ENCODE results near the gene B4GALT6.

The B4GALT6 gene

GRCh38 chr18:31592506-31593157 lies 91.7 kb downstream of the B4GALT6 start:
- no peak for FAIRE-seq
- TF ChIP-seq POLR2A (IDR thresholded peaks at IDR 0.05; ENCODE audit: low read depth, low read length), result no peak
- no peak for DNase-seq (ENCODE audit: insufficient read length, low spot score)

GRCh38 chr18:31591628-31592027 lies 92.8 kb downstream of the B4GALT6 start, which contains the start of gene TTR:
TTR (plus strand) TSS chr18:31591877; CDS start chr18:31591903, 26 bp downstream.
- FAIRE-seq (no peak), DNase-seq (ENCODE audit: insufficient read length, low spot score) (no peak)
- no peak for TF ChIP-seq POLR2A (IDR thresholded peaks at IDR 0.05; ENCODE audit: low read depth, low read length)

GRCh38 chr18:31591113-31591512 lies 93.3 kb downstream of the B4GALT6 start:
- TF ChIP-seq POLR2A (IDR thresholded peaks at IDR 0.05; ENCODE audit: low read depth, low read length), result no peak
- no peak for FAIRE-seq
- no peak for DNase-seq (ENCODE audit: insufficient read length, low spot score)

GRCh38 chr18:31590570-31590969 lies 93.8 kb downstream of the B4GALT6 start:
- FAIRE-seq, result no peak
- DNase-seq (ENCODE audit: insufficient read length, low spot score), result no peak
- TF ChIP-seq POLR2A (IDR thresholded peaks at IDR 0.05; ENCODE audit: low read depth, low read length), result no peak

- DNase-seq (ENCODE audit: insufficient read length, low spot score) (no peak), FAIRE-seq (no peak)
- TF ChIP-seq POLR2A (IDR thresholded peaks at IDR 0.05; ENCODE audit: low read depth, low read length), result no peak
Observed at GRCh38 chr18:31587529-31587928, 96.9 kb downstream of the B4GALT6 start.

- DNase-seq (ENCODE audit: insufficient read length, low spot score) (no peak), FAIRE-seq (no peak)
- no peak for TF ChIP-seq POLR2A (IDR thresholded peaks at IDR 0.05; ENCODE audit: low read depth, low read length)
Observed at GRCh38 chr18:31586616-31587015, 97.8 kb downstream of the B4GALT6 start.

- FAIRE-seq, result no peak
- DNase-seq (ENCODE audit: insufficient read length, low spot score), result no peak
- no peak for TF ChIP-seq POLR2A (IDR thresholded peaks at IDR 0.05; ENCODE audit: low read depth, low read length)
Observed at GRCh38 chr18:31585991-31586390, 98.4 kb downstream of the B4GALT6 start.

- TF ChIP-seq POLR2A (IDR thresholded peaks at IDR 0.05; ENCODE audit: low read depth, low read length), result no peak
- no peak for DNase-seq (ENCODE audit: insufficient read length, low spot score)
- no peak for FAIRE-seq
Observed at GRCh38 chr18:31583185-31583854, 101.1 kb downstream of the B4GALT6 start.

- DNase-seq (ENCODE audit: insufficient read length, low spot score) (peak; percentile 23), FAIRE-seq (peak; percentile 33)
- TF ChIP-seq POLR2A (IDR thresholded peaks at IDR 0.05; ENCODE audit: low read depth, low read length), result no peak
Observed at GRCh38 chr18:31581498-31582197, 102.7 kb downstream of the B4GALT6 start.

- FAIRE-seq, result no peak
- TF ChIP-seq POLR2A (IDR thresholded peaks at IDR 0.05; ENCODE audit: low read depth, low read length), result no peak
- DNase-seq (ENCODE audit: insufficient read length, low spot score), result no peak
Observed at GRCh38 chr18:31579375-31579774, 105.0 kb downstream of the B4GALT6 start.

- DNase-seq (ENCODE audit: insufficient read length, low spot score) (no peak), FAIRE-seq (no peak)
- no peak for TF ChIP-seq POLR2A (IDR thresholded peaks at IDR 0.05; ENCODE audit: low read depth, low read length)
Observed at GRCh38 chr18:31578126-31578525, 106.3 kb downstream of the B4GALT6 start.

GRCh38 chr18:31577195-31577594 lies 107.2 kb downstream of the B4GALT6 start:
- FAIRE-seq, result no peak
- no peak for TF ChIP-seq POLR2A (IDR thresholded peaks at IDR 0.05; ENCODE audit: low read depth, low read length)

GRCh38 chr18:31576670-31577069 lies 107.7 kb downstream of the B4GALT6 start:
- DNase-seq (ENCODE audit: insufficient read length, low spot score) (no peak), FAIRE-seq (no peak)
- no peak for TF ChIP-seq POLR2A (IDR thresholded peaks at IDR 0.05; ENCODE audit: low read depth, low read length)

More at GRCh38 chr18:31577195-31577594, 107.2 kb downstream of the B4GALT6 start:
- DNase-seq (ENCODE audit: insufficient read length, low spot score), result no peak

GRCh38 chr18:31575515-31576257 lies 108.7 kb downstream of the B4GALT6 start:
- no peak for TF ChIP-seq POLR2A (IDR thresholded peaks at IDR 0.05; ENCODE audit: low read depth, low read length)
- DNase-seq (ENCODE audit: insufficient read length, low spot score), result no peak
- FAIRE-seq, result no peak

All from H54 (cell line).